GM18907 (cell line): ENCODE data around the gene LAMC1.

Source experiments
- ATAC-seq: cut with Tn5 transposase; IDR thresholded peaks from one replicate; pipeline ENCODE4 v1.9.1; 2021; ENCODE audit warnings: mild to moderate bottlenecking, moderate library complexity; ENCODE audit not compliant: unreplicated experiment

Gene LAMC1

DNA sequence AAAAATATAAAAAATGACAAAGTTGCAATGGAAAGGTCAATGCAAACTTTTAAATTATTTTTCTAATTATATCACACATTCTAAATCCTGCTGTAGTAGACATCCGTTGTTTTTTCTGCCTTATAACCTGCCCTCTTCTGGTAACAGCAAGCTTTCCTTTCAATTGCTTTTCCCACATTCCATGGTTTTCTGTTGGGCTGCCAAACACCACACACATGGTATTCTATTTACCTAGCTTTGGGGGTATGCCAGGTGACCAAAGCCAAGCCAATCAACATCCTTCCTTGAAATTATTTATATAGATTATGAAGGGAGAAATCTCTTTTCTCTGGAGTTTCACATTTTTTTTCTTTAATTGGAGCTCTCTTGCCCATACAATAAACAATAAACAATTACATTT is 3.4 kb upstream of the LAMC1 start:
- ATAC-seq, result no peak

DNA sequence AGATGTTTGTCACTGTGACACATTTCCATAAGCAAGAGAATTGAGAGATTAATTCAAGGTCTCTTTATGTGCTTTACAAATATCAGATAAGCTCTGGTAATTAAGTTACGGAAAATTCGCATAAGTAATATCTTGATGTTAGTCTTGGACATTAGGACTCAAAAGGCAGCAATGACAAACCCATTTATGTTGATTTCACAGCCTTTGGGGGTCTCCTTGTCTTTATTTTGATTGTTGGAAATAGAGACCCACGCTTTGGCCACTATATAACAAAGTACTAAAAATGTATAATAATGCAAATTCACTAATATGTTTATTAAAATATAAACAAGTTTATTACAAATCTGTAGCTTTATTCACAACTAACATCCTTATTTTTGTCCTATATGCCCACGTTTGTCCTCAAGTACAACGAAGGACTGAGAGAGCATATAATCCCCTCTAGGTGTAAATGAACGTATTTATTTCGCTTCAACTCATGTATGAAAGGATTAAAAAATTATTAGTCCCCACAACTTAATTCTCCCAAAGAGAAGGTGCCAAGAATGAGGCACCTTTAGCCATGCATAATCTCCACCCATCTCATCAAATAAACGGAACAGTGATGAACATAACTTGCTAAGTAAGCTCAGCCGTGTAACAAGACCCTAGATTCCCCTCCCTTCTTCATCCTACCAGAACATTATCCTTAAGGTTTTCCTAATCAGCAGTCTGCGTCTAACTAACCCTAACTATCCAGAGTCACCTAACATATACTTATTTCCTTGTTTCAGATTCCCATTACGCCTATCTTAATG is 1.6 kb upstream of the LAMC1 start:
- ATAC-seq, result no peak

DNA sequence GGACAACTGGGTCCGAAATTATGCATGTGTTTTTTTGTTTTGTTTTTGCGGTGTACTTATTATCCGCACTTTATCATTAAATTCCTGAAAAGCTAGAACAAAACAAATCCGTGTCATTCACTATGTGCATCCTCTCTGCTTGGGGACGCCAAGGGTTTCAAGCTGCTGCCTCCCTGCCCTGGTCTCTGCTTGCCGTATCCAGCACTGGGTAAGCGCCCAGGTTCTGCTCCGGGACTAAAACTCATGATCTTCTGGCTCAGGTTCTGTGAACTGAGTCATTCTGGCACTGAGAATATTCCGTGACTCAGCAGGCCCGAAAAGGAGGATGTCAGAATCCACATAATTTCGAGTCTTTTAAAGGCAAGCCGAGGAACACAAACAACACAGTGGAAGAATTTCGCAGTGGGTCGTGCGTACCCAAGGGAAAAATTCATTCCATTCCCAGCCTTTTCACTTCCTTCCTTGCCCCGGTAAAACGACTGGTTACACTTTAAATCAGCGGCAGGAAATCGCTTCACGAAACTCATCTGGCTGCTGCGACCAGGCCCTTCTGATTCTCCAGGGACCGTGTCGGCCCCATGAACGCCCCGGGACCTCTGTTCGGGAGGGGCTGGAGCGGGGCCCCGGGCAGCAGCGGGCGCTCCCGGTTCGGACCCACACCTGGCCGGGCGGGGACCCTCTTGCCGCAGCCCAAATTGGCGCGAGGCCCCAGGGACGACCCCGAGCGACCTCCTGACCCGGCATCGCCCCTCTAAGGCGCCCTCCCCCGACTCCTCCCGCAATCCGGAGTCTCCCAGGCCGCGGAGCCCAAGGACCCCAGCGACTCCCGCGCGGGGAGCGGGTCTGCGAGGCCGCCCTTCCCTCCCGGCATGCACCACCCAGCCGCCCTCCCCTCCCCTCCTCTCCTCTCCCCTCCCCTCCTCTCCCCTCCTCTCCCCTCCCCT is 746 bp upstream of the LAMC1 start:
- peak; percentile 46 for ATAC-seq

DNA sequence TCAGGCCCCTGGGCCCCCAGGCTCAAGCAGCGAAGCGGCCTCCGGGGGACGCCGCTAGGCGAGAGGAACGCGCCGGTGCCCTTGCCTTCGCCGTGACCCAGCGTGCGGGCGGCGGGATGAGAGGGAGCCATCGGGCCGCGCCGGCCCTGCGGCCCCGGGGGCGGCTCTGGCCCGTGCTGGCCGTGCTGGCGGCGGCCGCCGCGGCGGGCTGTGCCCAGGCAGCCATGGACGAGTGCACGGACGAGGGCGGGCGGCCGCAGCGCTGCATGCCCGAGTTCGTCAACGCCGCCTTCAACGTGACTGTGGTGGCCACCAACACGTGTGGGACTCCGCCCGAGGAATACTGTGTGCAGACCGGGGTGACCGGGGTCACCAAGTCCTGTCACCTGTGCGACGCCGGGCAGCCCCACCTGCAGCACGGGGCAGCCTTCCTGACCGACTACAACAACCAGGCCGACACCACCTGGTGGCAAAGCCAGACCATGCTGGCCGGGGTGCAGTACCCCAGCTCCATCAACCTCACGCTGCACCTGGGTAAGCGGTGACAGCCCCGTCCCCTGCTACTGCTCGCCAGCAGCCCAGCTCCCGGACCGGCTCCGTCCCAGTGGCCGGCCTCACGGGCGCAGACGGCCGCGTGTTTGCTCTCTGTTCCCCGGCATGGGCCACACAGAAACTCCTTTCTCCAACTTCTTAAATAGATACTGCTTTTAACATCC is 539 bp downstream of the LAMC1 start:
- ATAC-seq, result peak; percentile 78

DNA sequence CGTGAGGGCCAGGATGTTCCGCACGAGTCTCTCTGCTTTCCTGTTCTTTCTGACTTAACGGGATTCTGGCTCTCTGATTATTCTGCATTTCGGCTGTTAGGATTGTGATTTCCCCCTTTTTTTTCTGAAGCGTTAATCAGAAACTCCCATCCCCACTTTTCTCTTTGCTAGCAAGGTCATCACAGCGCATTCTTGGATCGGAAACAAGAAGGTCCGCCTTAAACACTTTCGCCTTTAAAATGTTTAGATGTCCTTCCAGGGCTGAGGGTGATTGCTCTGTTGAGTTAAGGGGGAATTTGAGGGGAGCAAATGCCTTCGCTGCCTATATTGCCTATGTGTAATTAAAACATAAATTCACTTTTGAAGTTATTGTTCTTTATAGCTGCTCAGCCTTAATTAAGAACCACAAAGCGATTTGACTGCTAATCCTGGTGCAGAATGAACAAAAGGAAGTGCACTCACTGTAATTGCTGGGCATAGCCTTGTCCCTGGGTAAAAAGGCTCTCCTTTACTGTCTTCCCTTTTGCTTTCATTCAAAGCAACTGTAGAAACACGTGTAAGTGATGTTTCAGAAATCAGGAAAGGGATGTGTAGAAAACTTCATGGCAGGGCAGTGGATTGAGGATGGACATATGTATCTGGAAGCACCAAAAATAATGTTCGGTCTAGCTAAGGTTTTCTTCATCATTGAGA is 1.2 kb downstream of the LAMC1 start:
- ATAC-seq, result no peak

DNA sequence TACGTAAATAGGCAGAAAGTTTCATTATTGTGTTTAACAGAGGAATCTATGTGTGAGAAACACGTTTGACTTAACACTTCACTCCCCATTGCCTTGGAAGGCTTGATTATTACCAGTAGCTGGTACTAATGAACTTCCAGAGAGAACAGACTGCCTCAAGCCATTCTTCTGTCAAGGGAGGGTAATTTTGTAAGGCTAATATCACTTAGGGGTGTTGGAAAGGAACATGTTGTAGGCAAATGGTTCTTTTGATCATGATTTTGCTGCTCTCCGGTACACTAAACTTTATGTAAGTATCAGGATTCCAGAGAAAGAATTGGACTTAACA is 1.8 kb downstream of the LAMC1 start:
- ATAC-seq, result no peak

DNA sequence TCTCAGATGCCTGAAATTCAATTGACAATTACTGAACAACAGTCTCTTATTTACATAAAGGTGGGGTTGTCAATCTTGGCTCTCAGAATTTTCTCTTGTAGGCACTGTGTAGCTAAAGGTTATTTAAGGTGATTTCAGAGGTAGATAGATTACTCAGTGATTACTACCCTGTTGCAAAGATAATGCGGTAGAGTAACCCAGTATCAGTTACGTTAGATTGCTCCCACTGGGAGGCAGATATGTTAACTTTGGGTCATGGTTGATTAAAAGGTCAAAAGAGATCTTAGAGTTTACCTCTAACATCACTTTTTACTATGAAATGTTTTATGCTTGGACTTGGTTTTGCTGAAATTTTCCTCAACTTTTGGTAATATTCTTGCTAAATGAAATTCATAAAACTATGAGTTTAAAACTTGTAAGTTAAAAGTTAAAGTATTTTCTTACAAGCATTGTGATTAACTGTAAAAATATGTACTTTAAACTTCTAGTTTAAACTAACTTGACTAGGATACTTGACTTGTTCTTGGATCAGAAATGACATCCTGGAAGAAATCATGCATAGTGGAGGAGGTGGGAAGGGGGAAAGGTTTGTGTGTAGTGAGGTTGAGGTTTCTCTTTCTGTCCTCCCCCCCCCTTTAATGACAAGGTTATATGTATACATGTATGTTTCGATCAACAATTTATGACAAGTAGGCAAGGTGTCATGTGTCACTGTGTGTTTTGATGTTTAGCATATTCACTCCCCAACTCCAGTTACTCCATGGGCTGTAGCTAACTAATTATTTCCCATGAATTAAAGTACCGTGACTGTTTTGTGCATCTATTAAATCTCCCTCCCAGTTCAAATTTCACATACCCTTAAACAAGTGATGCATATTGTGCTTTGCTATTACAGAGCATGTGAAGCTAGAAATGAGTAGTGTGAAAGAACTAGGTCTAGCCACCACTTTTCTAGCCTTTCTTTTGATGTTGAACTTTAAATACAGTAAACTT is 2.9 kb downstream of the LAMC1 start:
- no peak for ATAC-seq

DNA sequence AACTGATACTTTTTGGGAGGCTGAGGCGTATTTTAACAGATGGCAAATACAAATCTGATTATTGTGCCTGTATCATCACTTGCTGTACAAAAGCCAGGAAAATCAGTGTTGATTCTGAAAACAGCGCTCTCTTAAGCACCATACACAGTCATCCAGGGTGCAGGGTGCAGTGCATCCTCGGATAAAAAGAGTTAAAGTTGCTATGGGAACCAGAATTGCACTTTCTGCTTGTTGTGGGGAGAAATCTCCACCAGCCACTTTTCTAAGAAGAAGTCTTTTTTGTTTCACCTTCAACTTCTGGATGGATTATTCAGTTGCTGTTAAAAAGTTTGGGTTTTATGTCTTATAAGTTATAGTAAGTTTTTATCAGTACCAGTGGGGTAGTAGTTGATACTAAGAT is 3.8 kb downstream of the LAMC1 start:
- no peak for ATAC-seq

DNA sequence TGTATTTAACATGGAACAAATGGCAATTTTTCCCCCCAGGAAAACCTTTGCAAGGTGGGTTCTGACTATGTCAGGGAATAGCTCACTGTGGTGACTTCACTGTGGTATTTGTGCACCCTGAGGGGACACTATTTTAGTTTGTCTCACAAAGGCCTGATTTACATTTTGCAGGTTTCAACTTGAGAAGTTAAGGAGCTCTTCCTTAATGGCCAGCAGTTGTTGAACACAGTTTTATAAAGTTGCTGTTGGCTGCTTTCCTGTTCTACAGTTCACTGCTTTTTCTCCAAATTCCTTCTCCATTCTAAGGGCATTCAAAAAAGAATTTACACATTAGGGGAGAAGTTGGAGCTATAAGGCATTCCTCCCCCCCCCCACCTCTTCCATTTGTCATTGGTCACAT is 4.6 kb downstream of the LAMC1 start:
- ATAC-seq, result no peak

DNA sequence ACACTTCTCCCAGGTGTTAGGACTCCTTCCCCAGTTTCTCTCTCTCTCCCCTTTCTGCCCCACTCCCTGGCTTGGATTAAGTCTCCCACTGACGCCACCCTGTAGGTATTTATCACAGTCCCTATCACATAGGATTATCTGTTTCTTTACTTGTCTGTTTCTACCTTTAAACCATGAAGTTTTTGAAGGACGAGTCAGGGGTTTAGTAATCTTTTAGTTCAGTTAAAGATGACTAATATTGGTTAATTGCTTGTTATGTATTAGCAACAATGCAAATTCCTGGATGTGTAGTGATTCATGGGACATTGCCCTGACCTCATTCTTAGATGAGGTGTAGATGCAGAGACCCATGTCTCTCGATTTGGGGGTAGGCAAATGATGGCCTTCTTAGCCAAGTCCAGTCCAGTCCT is 6.4 kb downstream of the LAMC1 start:
- ATAC-seq, result no peak

DNA sequence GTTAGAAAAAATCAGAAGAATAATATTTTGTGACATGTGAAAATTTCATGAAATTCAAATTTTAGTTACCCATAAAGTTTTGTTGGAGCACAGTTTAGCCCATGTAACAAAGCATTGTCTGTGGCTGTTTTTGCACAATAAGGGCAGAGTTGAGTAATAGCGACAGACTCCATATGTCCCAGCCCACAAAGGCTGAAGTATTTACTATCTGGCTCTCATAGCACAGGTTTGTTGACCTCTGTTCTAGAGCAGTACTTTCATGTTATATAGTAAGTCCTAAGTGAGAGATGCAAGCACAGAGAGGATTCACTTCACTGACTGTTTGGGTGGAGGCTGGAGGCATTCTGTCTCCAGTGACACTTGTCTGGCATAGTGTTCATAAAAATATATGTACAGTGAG is 6.8 kb downstream of the LAMC1 start:
- ATAC-seq, result no peak

DNA sequence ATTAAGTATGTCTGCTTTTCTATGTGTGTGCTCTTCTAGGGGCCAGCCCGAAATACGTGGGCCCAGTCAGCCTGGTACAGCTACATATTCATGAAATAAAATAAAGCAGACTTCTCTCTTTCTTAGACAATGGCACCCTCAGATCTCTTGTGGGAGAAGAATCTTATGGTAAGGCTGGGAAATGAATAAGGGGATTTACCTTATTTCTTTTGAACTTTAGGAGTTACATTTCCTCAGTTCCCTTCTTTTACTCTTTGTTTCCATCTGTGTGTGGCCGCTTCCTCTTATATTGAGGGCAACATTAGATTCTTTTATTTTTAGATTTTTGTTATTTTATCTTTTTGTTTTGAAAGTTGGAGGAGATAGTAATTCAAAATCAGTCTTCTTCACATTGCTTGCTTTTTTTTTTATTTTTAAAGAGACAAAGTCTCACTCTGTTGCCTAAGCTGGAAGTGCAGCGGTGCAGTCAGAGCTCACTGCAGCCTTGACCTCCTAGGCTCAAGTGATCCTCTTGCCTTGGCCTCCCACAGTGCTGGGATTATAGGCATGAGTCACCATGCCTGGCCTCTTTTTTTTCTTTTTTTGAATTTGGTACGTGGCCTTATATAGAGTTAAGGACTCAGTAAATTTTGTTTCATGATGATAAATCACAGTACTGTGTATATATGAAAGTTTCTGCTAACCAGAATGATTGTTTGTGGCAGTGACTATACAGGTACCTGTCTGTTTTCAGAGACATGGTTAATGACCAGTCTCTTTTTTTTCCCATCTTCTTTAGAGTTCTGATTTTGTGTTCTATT is 9.1 kb downstream of the LAMC1 start:
- ATAC-seq, result no peak

DNA sequence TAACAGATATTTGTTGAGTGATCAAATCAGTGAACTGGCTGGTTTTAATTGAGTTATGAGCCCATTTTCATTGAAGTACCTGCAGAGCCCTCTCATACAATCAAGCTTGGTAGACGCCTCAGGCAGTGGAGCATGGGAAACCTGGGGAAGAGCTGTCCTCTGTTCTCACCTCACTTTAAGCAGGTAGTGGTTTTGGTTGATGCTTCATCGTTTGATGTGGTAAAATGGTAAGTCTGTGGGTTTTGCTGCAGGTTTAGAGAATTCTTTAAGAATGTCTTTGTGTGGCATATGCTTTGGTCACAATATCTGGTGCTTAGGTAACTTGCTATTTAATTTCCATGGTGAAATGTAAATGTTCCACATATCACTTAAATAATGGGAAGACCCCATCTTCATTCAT is 10.0 kb downstream of the LAMC1 start:
- no peak for ATAC-seq

DNA sequence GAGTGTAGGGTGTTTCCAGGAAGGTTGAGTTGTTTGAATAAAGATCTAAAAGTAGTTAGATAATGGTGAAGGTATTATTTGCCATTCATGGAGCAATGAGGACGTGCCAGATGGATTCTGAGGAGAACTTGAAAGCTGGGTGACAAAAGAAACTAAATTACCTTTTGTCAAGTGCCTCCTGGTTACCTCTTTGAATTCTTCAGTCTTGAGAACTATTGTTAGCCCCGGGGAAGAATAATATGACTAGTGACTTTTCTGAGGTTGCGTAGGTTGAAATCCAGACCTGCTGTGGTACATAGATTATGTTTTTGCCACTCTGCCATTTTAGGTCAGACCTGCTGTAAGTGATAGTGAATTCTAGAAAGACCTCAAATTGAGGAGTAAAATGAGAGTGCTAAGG is 11.5 kb downstream of the LAMC1 start:
- no peak for ATAC-seq

DNA sequence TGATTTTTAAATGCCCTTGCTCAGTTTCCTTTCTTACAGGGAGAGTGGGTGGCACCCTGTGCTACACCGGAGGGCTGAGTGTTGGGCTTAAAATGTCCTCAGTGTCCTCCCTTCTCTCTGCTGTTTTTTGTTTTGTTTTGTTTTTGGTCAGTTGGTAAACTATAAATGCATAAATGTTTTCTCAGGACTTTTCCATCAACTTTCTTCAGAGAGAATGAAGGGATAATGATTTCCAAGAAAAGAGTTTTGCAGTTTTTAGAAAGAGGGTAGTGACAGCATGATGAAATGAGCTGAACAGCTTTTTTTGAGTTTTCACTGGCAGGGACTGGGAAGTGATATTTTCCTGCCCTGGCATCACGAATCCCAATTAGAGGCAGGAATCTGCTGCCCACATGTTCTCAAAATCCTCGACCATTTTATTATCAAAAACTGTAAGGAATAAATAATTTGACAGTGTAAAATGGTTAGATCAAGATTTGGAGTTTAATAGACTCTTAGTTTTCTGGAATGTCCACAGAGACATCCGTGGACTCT is 15.2 kb downstream of the LAMC1 start:
- ATAC-seq, result no peak

DNA sequence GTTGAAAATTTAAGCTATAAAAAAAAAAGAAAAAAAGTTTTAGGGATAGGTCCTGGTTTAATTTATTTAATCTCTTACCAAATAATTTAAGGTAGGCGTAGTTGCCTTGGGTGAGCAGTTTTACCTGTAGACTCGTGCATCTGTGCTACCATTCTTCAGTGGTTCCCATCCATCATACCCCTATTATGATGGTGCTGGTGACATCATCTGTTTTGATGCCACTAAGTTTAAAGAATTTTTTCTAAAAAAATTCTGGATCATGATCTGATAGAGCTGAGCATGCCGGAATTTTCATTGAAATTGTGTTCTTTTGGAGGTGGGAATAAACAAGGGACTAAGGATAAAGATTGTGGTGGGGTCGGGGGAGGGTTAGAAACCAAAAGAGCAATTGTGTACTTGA is 15.7 kb downstream of the LAMC1 start:
- no peak for ATAC-seq

DNA sequence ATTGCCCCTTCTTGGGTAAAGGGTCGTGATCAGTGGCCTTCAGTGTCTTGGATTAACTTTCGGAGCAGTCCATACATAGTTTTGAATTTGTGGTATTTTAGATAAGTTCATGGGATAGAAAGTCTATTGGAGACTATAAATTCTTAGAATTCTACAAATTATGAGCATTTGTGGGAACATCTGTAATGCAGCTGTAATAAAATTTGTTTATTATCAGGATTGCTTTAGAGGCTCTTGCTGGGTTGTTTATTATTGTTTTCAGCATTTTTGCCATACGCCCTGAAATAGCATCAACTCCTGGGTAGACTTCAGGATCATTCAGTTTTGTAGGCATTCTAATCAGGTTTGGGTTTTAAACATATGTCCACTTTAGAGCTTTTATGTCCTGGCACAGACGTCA is 16.1 kb downstream of the LAMC1 start:
- ATAC-seq, result no peak

DNA sequence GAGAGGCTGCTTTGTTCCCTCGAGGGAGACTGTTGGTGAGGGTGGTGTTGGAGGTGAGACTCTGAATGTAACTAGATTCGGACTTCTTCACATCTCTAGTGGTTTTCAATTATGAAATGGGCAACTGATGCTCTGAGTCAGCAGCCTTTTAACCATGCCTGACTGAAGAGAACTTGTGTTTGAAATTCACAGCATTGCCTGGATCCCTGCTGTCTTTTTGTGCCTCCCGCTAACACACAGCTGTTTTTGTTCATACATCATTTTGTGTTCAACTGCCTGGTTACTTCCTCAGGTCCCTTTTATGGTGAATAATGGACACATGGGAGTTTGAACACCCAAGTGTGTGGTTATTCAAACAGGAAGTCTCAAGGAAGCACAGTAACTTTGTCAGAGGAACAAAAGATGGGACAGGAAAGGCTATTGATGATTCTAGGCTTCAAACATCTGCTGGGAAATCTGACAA is 16.8 kb downstream of the LAMC1 start:
- no peak for ATAC-seq

DNA sequence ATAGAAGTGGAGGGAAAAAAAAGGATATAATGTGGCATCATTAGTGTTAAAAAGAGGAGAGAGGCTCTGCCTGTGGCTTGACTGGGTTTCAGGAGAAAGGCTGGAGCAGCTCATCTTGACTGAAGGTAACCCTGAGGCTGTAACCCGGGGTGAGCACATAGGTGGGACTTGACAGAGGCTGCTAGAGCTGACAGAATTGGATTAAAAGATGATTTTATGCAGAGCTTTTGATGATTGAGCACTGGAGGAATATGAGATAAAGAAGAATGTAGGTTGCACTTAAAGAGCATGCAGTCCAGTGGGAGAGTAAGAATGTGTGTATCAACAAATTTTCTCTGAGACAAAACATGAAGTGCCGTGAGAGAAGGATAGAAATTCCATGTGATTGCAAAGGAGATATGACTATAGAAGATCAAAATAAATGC is 17.3 kb downstream of the LAMC1 start:
- no peak for ATAC-seq
